Urinary bladder (tissue), 4 donors: ENCODE measurements around the gene TGFBR3L. TPM values are rescaled to one million over a fixed set of nuclear protein-coding genes. Genes with fewer than 3 reads are reported as not detected.
A peak's percentile ranks its signal among the peaks of the same experiment; 100 is the strongest.
"Not testable (repeated sequence)": the region's sequence is repeated elsewhere in the genome, so short reads cannot be mapped to it uniquely, and the experiment has no call there.

ENCODE experiments used
- DNase-seq: peaks from one replicate; pipeline ENCODE4 v3.0.0-alpha.2; 2015; ENCODE audit errors: extremely low spot score
- H3K27ac ChIP-seq: one replicate; pipeline ENCODE4 v1.5.1; 2013; ENCODE audit warnings: low read depth, mild to moderate bottlenecking, moderate library complexity
- H3K36me3 ChIP-seq: one replicate; pipeline ENCODE4 v1.6.1; 2013; ENCODE audit warnings: mild to moderate bottlenecking, moderate library complexity; ENCODE audit not compliant: insufficient read depth
- H3K4me1 ChIP-seq: one replicate; pipeline ENCODE4 v1.6.1; 2013; ENCODE audit warnings: mild to moderate bottlenecking, moderate library complexity; ENCODE audit not compliant: insufficient read depth
- H3K4me3 ChIP-seq: one replicate; pipeline ENCODE4 v1.5.1; 2013; ENCODE audit warnings: low read depth, low read length
- whole genome bisulfite sequencing: extraction: QIAGEN DNeasy Blood & Tissue Kit; methylation state at CpG from one replicate; pipeline ENCODE4 v1.1.7; 2013; 5-methylcytosine and 5-hydroxymethylcytosine counted together
- polyA plus RNA-seq: library from polyadenylated mRNA; stranded (reverse); fragments of 200-250 nt; gene quantifications from one replicate; pipeline ENCODE4 v1.2.3, GENCODE V29; 2013
- total RNA-seq: library from RNA; depleted of rRNA; stranded (reverse); fragments of >200 nt; gene quantifications from one replicate; pipeline ENCODE4 v1.2.3, GENCODE V29; 2014
- donor health status: healthy with polysubstance abuse.
- donor health status: healthy.

The TGFBR3L gene
- total and polyA plus RNA-seq, 2 donors, result 2.6 TPM; not detected in 1

DNA sequence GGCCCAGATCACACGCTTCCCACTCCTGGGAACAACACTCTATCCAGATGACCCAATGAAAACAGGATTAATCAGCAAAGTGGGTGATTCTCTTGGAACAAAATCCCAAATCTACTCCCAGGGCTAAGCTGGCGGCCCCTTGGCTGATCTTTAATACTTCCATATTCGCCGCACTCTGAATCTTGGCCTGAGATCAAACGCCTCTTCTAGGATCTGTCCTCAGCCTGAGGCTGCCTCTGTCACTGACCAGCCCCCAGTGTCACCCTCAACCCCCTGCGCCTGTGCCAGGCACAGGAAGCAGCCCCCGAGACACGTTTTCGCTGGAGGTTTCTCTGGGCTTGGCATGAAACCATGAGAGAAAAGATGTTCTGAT lies 13.7 kb downstream of the TGFBR3L start:
- H3K4me3 ChIP-seq, result no peak overlapping the region
- DNase-seq, result peak; percentile 21
- WGBS, result 24% methylated on average over 9 of the region's 9 CpGs
- H3K27ac ChIP-seq, result peak overlapping the region; percentile 73
- H3K4me1 ChIP-seq, result no peaks in the 10 kb centered on the region
- H3K36me3 ChIP-seq, result peaks cover 17% of the 10 kb centered on the region

DNA sequence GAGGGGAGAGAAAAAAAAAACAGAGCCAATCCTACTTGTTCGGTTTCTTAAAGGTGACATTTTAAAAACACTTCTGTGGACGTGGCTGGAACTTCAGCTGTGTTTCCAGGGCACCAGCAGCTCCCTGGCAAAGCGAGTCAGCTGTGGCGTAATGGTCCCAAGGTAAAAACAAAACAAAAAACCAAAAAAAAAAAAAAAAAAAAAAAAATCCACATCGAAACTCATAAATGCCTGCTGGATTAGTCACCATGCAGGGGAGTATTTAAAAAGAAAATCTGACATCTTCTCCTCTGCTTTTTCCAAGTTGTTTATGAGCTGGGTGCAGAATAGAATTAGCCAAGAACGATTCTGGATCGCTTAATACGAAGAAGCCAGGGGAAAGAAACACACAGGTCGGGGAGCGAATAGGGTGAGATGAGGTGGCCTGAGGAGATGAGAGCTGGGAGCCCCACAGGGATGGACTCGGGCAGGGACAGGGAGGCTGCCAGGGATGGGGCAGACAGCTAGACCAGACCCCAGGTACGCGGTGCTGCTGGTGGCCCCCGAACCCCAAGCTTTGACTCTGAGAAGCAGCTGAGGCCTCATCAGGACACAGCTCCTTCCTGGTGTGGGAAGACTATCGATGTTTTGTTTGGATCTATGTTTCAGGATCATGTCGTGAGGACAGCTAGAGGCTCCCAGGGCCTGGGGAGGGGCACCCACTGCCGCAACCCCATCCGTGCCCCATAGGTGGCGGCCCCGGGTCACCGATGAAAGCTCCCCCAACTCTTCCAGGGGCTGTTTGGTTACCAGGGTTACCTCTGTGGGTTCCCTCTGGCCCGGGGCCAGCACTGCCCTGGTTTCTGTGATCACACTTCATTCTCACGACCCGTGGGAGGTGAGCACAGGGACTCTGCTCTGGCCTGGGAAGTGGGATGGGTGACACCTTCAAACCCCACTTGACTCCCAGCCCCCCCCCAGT lies 14.4 kb downstream of the TGFBR3L start:
- peak; percentile 43 for DNase-seq
- H3K4me1 ChIP-seq, result no peaks in the 10 kb centered on the region
- peak overlapping the region; percentile 86 for H3K27ac ChIP-seq
- 26% methylated on average over 24 of the region's 24 CpGs for WGBS
- H3K36me3 ChIP-seq, result peaks cover 21% of the 10 kb centered on the region
- H3K4me3 ChIP-seq, result no peak overlapping the region

DNA sequence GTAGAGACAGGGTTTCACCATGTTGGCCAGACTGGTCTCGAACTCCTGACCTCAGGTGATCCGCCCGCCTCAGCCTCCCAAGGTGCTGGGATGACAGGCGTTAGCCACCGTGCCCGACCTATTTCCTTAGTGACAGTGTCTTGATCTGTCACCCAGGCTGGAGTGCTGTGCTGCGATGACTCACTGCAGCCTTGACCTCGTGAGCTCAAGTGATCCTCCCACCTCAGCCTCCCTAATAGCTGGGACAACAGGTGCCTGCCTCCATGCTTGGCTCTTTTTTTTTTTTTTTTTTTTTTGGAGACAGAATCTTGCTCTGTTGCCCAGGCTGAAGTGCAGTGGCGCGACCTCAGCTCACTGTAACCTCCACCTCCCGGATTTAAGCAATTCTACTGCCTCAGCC lies 15.4 kb downstream of the TGFBR3L start:
- H3K36me3 ChIP-seq, result peaks cover 21% of the 10 kb centered on the region
- not testable (repeated sequence) for H3K4me3 ChIP-seq, DNase-seq, H3K4me1 ChIP-seq, H3K27ac ChIP-seq
- WGBS, result 84% methylated on average over 11 of the region's 11 CpGs

DNA sequence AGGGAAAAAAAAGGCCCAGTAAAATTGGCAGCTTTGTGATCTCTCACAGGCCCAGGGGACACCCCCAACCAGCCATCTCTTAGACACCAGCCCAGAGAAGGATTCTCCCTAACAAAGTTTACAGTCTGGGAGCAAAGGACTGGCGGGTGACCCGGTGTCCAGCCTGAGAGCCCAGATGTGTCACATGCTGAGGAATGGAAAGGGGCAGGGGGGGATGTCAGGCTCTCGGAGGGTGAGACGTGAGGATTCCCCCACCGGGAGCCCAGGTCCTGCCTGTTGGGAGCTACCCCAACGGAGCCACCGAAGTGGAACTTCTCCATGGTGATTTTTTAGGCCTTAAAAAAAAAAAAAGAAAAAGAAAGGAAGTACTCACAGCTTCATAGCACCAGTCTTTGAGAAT lies 16.1 kb downstream of the TGFBR3L start:
- no peak overlapping the region for H3K4me3 ChIP-seq
- H3K27ac ChIP-seq, result no peak overlapping the region
- no peak for DNase-seq
- 54% methylated on average over 7 of the region's 7 CpGs for WGBS
- no peaks in the 10 kb centered on the region for H3K4me1 ChIP-seq
- H3K36me3 ChIP-seq, result peaks cover 21% of the 10 kb centered on the region

DNA sequence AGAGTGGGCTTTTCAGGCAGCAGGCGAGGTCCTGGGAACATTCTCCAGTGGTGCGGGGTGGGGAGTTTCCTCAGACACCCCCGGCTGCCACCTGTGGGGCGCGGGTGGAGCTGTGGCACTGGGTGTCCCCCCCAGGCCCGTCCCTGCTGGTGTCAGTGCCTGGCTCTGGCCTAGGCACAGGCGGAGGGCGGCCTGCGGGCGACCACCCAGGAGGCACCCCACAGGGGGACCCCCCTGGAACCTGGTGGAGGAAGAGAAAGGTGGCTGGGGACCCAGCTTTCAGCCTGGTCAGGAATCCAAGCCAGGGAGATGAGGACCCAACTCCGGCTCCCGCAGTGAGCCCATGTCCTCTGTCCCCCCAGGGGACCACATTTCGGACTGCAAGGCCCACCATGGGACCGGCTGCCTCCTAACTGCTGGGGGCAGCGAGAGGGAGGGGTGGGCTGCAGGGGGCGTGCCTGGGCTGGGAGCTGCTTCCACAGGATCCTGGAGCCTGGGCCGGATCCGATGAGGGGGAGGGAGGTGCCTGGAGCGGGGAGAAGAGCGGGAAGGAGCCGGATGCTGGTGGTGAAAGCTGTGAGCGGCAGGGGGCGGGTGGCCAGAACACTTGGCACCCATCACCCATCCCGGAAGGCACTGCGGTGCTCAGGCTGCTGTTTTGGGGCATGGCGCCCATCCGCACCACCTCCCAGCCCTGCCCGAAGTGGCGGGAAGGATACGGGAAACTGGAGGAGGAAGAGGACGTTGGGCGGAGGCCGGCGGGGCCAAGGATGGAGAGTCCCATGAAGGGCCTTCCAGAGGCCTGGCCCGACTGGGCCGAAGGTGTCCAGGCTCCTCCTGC lies 16.8 kb downstream of the TGFBR3L start:
- H3K4me3 ChIP-seq, result no peak overlapping the region
- peaks cover 21% of the 10 kb centered on the region for H3K36me3 ChIP-seq
- 81% methylated on average over 36 of the region's 36 CpGs for WGBS
- DNase-seq, result no peak
- no peak overlapping the region for H3K27ac ChIP-seq
- H3K4me1 ChIP-seq, result no peaks in the 10 kb centered on the region

DNA sequence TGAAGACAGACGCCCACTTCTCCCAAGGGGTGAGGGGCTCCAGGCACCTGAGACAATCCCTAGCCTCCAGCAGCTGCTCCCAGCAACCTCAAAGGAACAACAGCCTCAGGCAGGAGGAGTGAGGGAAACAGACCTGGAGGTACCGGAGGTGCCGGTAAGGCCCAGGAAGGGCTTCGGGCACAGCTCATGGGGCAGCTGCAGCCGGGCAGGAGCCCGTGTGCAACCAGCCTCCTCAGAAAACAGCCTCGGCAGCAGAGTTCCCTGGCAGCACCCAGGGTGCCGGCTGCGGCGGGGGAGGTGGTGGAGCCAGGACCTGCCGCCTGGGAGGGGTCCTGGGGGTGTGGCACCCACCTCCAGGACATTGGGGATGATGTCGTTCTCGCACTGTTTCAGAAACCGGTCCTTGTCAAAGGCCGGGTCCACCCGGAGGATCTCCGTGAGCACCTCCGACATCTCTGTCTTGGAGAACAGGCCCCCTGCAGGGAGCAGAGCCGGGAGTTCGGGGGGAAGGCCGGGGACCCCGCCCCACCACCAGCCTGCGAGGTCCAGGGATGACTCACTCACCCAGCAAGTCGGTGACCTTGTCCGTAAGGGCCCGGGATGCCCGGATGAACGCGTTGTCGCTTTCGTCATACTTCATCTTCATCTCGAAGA lies 17.8 kb downstream of the TGFBR3L start:
- 90% methylated on average over 32 of the region's 32 CpGs for WGBS
- Histone ChIP-seq H3K27ac (no peak overlapping the region), H3K4me1 (no peaks in the 10 kb centered on the region), H3K36me3 (peaks cover 21% of the 10 kb centered on the region), H3K4me3 (no peak overlapping the region)
- no peak for DNase-seq

DNA sequence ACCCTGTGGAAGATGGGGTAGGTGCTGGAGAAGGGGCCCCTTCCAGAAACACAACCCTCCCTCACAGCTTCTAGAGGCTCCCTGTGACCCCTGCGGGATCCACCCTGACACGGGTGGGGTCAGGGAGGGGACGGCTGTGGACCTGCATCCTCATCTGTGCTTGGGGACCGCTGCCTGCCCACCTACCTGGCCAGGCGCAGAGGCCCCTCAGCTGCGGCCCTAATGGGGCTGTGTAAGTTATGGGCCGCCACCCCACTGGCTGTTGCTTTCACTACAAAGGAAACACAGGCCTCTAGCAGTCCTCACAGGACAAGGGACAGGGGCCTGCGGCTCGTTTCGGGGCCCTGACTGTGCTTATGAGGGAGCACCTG lies 18.3 kb downstream of the TGFBR3L start:
- no peaks in the 10 kb centered on the region for H3K4me1 ChIP-seq
- no peak overlapping the region for H3K4me3 ChIP-seq
- DNase-seq, result no peak
- H3K36me3 ChIP-seq, result peaks cover 21% of the 10 kb centered on the region
- 92% methylated on average over 10 of the region's 10 CpGs for WGBS
- no peak overlapping the region for H3K27ac ChIP-seq

DNA sequence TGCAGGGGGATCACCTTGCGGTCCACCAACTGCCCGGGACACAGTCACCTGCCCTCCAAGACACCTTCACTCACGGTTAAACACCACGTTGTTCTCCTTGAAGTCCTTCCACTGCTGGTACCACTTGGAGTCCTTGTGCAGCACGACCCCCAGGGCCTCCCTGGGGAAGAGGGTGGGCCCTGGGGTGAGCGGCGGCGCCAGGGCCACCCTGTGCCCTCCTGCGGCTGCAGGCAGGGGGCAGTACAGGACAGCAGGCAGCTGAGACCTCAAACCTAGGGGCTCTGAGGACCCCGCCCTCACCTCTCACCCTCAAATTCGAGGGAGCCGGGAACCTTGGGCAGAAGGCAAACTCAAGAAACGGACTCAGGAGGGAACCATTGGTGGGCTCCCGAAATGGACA lies 18.8 kb downstream of the TGFBR3L start:
- WGBS, result 84% methylated on average over 14 of the region's 14 CpGs
- peaks cover 21% of the 10 kb centered on the region for H3K36me3 ChIP-seq
- no peaks in the 10 kb centered on the region for H3K4me1 ChIP-seq
- H3K4me3 ChIP-seq, result no peak overlapping the region
- no peak overlapping the region for H3K27ac ChIP-seq
- DNase-seq, result no peak

DNA sequence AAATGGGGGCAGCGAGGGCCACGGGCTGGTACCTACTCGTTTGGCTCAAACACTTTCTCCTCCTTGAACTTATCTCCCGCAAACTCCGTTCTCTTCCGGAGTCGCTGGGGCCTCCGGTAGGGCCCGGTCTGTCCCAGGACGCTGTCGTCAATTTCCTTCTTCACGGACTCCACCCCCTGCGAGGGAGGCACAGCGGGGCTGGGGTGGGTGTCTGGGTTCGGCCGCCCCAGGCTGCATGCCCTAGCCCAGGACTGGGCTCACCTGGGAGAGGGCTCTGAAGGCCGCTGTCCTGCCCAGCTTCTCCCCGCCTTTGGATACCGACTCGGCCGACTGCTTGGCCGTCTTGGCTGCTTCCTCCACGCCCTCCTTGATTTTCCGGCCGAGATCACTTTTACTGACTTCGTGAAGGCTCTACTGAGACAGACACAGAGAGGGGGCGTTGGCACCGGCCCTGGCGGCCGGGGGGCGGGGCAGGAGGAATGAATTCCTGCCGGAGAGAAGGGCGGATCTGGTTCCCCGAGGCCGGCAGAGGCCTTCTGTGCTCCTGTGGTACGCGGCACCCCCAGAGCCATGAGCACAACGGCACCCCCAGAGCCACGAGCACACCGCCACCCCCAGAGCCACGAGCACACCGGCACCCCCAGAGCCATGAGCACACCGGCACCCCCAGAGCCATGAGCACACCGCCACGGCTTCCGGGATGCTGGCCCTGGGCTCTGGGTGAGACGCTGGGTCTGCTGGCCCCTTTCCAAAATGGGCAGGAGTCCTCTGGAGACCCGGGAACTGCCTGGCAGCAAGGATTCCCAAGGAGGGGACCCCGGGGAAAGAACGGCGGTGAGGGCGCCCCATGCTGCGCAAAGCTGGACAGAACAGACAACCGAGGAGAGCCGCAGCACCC lies 19.4 kb downstream of the TGFBR3L start:
- DNase-seq, result no peak
- peaks cover 21% of the 10 kb centered on the region for H3K36me3 ChIP-seq
- H3K4me1 ChIP-seq, result no peaks in the 10 kb centered on the region
- H3K27ac ChIP-seq, result no peak overlapping the region
- WGBS, result 88% methylated on average over 55 of the region's 55 CpGs
- H3K4me3 ChIP-seq, result no peak overlapping the region

DNA sequence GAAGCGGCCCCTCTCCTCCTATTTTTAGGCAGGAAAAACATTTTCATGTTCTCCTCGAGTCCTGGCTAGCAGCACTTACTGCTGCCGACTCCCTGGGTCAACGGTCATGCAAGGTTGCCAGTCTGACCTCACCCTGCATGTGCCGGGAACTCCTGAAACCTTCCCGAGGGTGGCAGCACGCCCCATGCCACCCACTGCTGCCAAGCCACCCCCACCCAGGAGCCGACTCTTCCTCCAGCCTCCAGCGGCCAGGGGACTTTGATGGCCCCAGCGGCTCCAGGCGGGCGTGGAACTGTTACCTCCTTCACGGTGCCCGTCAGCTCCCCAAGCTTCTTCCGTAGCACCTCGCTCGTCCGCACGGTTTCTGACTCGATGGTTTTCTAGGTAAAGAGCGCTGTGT lies 20.1 kb downstream of the TGFBR3L start:
- DNase-seq, result no peak
- 92% methylated on average over 21 of the region's 21 CpGs for WGBS
- no peak overlapping the region for H3K27ac ChIP-seq
- H3K4me3 ChIP-seq, result no peak overlapping the region
- no peaks in the 10 kb centered on the region for H3K4me1 ChIP-seq
- peaks cover 21% of the 10 kb centered on the region for H3K36me3 ChIP-seq

DNA sequence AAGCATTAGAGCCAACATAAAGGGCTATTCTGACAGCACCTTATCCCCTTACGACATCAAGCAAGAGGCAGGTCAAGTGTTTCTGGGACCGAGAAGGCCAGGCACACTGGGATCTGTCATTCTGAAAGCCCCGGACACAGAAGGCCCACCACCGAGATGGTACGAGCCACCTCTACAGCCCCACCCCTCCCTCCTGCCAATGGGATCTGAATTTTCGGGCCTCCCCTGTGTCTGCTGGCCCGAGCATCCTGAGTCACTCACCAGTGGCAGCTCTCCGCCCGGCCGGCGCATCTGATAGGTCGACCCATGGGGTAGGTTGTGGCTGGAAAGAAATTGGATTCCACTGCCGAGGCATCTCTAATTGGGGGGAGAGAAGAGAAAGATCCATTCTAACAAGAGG lies 26.2 kb downstream of the TGFBR3L start:
- 93% methylated on average over 13 of the region's 13 CpGs for WGBS
- no peaks in the 10 kb centered on the region for H3K36me3 ChIP-seq
- H3K4me3 ChIP-seq, result no peak overlapping the region
- H3K4me1 ChIP-seq, result peaks cover 3% of the 10 kb centered on the region
- no peak overlapping the region for H3K27ac ChIP-seq
- DNase-seq, result no peak

DNA sequence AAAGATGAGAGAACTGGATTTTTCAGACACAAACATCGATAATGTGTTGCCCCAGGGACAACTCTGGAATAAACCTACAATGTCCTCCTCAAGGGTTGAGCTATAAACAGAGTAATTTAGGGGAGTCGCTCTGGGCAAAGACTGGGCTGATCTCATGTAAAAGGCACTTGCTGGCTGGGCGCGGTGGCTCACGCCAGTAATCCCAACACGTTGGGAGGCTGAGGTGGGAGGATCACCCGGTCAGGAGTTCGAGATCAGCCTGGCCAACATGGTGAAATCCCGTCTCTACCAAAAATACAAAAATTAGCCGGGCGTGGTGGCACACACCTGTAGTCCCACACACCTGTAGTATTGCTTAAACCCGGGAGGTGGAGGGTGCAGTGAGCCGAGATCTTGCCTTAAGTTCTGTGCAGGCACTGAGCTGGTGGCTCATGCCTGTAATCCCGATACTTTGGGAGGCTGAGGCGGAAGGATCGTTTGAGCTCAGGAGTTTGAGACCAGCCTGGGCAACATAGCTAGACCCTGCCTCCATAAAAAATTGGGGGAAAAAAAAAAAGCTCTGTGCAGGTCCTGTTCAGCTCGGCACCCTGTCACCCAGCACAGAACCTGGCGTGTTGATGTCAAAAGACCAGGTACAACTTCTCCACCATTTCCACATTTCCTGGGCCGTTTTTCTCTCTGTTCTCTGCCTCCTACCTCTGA lies 27.4 kb downstream of the TGFBR3L start:
- 91% methylated on average over 19 of the region's 19 CpGs for WGBS
- DNase-seq, result no peak
- no peak overlapping the region for H3K4me3 ChIP-seq
- H3K4me1 ChIP-seq, result peaks cover 3% of the 10 kb centered on the region
- H3K27ac ChIP-seq, result no peak overlapping the region
- H3K36me3 ChIP-seq, result no peaks in the 10 kb centered on the region
